ENCODE data around the gene CSF2RB. TPM values are rescaled to one million over a fixed set of nuclear protein-coding genes. Genes with fewer than 3 reads are reported as not detected.

Gene CSF2RB
- total and polyA plus RNA-seq, 2 donors (not counting 3 experiments of a cell fraction or from before 2014, with no cell fraction given): 20.6 to 68.2 TPM

DNA sequence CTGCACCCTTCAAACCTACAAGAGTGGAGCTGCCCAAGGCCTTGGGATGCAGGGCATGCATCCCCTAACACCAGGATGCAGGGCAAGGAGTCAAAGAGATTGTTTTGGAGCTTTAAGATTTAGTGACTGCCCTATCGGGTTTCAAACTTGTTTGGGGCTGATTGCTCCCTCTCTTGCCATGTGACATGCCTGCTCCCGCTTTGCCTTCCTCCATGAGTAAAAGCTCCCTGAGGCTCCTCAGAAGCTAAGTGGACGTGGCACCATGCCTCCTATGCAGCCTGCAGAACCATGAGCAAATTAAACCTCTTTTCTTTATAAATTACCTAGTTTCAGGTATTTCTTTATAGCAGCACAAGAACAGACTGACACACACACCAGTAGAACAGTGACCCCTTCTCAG, 15.8 kb upstream of the CSF2RB start:
- H3K27me3 ChIP-seq (ENCODE audit: control insufficient read depth in 2 of 2, insufficient read depth in 2 of 2, low read length in 2 of 2): peaks cover 3 to 4% of the 10 kb centered on the region in 2 experiments

DNA sequence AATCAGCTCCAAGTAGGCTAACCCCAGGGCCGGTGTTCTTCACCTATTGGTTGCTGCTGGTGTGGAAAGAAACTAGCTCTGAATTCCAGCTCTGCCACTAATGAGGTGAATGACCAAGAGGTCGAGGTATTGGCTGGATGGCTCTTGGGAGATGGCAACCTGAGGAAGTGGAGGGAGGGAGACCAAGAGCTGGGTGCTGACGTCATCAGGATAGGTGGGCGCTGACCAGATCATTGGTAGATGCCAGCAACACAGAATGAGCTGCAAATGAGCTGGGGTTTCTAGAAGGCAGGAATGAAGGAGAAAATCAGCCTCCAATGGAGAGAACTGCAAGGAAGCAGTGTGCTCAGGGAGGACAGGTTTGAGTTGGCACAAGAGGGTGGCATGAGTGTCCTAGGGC, 14.7 kb upstream of the CSF2RB start:
- DNase-seq (ENCODE audit: low read depth, low spot score) (no peak), FAIRE-seq (no peak)
- H4K20me1 ChIP-seq (replicated peaks; ENCODE audit: control insufficient read depth, extremely low read depth, insufficient read depth, low read length): no peaks in the 10 kb centered on the region
- no peak overlapping the region for H3K9ac ChIP-seq (replicated peaks; ENCODE audit: extremely low read depth, insufficient read depth, low read length)
- H3K27ac ChIP-seq (ENCODE audit: insufficient read depth, low read depth, low read length): no peak overlapping the region
- H3K9me1 ChIP-seq (replicated peaks; ENCODE audit: control insufficient read depth, extremely low read depth, insufficient read depth, low read length): no peaks in the 10 kb centered on the region
- ChIA-PET CTCF (interaction anchor here (1.0 to 3.2 kb wide), 2 partner anchors 14 to 43 kb away, joined by 3 to 8 read pairs; partner anchors contain the start of gene CSF2RB), POLR2A (no interaction called here)
- H3K4me2 ChIP-seq (ENCODE audit: insufficient read depth, low read length): no peak overlapping the region
- H3K4me3 ChIP-seq (replicated peaks in 1 of 3; ENCODE audit: insufficient read depth in 1 of 3, low read depth in 1 of 3, low read length in 3 of 3): no peak overlapping the region
- H3K79me2 ChIP-seq (ENCODE audit: control insufficient read depth, insufficient read depth, low read length): no peaks in the 10 kb centered on the region
- dilution Hi-C loops (cut with MboI; ENCODE audit: extremely low pct_ligation_motif_present, low sequenced_read_pairs): no loop called here
- H3K36me3 ChIP-seq (ENCODE audit: control insufficient read depth in 2 of 2, extremely low read depth in 1 of 2, insufficient read depth in 2 of 2, low read length in 2 of 2): no peaks in the 10 kb centered on the region
- H3K27me3 ChIP-seq (ENCODE audit: control insufficient read depth in 2 of 2, insufficient read depth in 2 of 2, low read length in 2 of 2): peaks cover 3 to 4% of the 10 kb centered on the region in 2 experiments
- no TSS peak for BruUV-seq (replicated peaks)
- intact Hi-C loops (cut with micrococcal nuclease): no loop called here
- peaks cover 2% of the 10 kb centered on the region for H3K4me1 ChIP-seq (ENCODE audit: control insufficient read depth, extremely low read depth, insufficient read depth, low read length)
- H2AFZ ChIP-seq (ENCODE audit: low read depth, low read length): no peak overlapping the region
- no peaks in the 10 kb centered on the region for H3K9me3 ChIP-seq (replicated peaks; ENCODE audit: control insufficient read depth, insufficient read depth, low read length)
- no peak for TF ChIP-seq FOS (IDR thresholded peaks at IDR 0.05; ENCODE audit: borderline replicate concordance, insufficient read depth, low read length)
- TF ChIP-seq POLR2AphosphoS5 (IDR thresholded peaks at IDR 0.05; ENCODE audit: insufficient read depth, low read depth, low read length): no peak
- TF ChIP-seq, protein P1, sequence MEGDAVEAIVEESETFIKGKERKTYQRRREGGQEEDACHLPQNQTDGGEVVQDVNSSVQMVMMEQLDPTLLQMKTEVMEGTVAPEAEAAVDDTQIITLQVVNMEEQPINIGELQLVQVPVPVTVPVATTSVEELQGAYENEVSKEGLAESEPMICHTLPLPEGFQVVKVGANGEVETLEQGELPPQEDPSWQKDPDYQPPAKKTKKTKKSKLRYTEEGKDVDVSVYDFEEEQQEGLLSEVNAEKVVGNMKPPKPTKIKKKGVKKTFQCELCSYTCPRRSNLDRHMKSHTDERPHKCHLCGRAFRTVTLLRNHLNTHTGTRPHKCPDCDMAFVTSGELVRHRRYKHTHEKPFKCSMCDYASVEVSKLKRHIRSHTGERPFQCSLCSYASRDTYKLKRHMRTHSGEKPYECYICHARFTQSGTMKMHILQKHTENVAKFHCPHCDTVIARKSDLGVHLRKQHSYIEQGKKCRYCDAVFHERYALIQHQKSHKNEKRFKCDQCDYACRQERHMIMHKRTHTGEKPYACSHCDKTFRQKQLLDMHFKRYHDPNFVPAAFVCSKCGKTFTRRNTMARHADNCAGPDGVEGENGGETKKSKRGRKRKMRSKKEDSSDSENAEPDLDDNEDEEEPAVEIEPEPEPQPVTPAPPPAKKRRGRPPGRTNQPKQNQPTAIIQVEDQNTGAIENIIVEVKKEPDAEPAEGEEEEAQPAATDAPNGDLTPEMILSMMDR (IDR thresholded peaks at IDR 0.05; ENCODE audit: extremely low read depth in 1 of 2, insufficient read depth in 1 of 2, low read depth in 1 of 2, low read length in 2 of 2): no peak
- TF ChIP-seq JUN (IDR thresholded peaks at IDR 0.05; ENCODE audit: borderline replicate concordance, insufficient read depth, insufficient read length, low read depth): no peak
- no peak for TF ChIP-seq MYC (IDR thresholded peaks at IDR 0.05; ENCODE audit: low read depth, low read length)
- TF ChIP-seq GATA2 (IDR thresholded peaks at IDR 0.05; ENCODE audit: insufficient read depth, insufficient read length, low read depth, low read length): no peak
- no peak for TF ChIP-seq MAX (IDR thresholded peaks at IDR 0.05; ENCODE audit: insufficient read depth, insufficient read length)
- TF ChIP-seq EZH2 (IDR thresholded peaks at IDR 0.05; ENCODE audit: borderline replicate concordance, low read depth, low read length, severe bottlenecking): no peak
- TF ChIP-seq POLR2A (IDR thresholded peaks at IDR 0.05; ENCODE audit: low read depth, low read length): no peak

More for the DNA sequence above, 15.8 kb upstream of the CSF2RB start:
- Histone ChIP-seq H3K79me2 (ENCODE audit: control insufficient read depth, insufficient read depth, low read length) (no peaks in the 10 kb centered on the region), H2AFZ (ENCODE audit: low read depth, low read length) (no peak overlapping the region), H3K4me2 (ENCODE audit: insufficient read depth, low read length) (no peak overlapping the region), H3K4me3 (replicated peaks in 1 of 3; ENCODE audit: insufficient read depth in 1 of 3, low read depth in 1 of 3, low read length in 3 of 3) (no peak overlapping the region), H3K36me3 (ENCODE audit: control insufficient read depth in 2 of 2, extremely low read depth in 1 of 2, insufficient read depth in 2 of 2, low read length in 2 of 2) (no peaks in the 10 kb centered on the region), H4K20me1 (replicated peaks; ENCODE audit: control insufficient read depth, extremely low read depth, insufficient read depth, low read length) (no peaks in the 10 kb centered on the region), H3K27ac (ENCODE audit: insufficient read depth, low read depth, low read length) (no peak overlapping the region), H3K4me1 (ENCODE audit: control insufficient read depth, extremely low read depth, insufficient read depth, low read length) (peaks cover 2% of the 10 kb centered on the region), H3K9me1 (replicated peaks; ENCODE audit: control insufficient read depth, extremely low read depth, insufficient read depth, low read length) (no peaks in the 10 kb centered on the region), H3K9ac (replicated peaks; ENCODE audit: extremely low read depth, insufficient read depth, low read length) (no peak overlapping the region), H3K9me3 (replicated peaks; ENCODE audit: control insufficient read depth, insufficient read depth, low read length) (no peaks in the 10 kb centered on the region)
- BruUV-seq (replicated peaks): no TSS peak
- TF ChIP-seq EZH2 (IDR thresholded peaks at IDR 0.05; ENCODE audit: borderline replicate concordance, low read depth, low read length, severe bottlenecking) (no peak), MYC (IDR thresholded peaks at IDR 0.05; ENCODE audit: low read depth, low read length) (no peak), JUN (IDR thresholded peaks at IDR 0.05; ENCODE audit: borderline replicate concordance, insufficient read depth, insufficient read length, low read depth) (no peak), FOS (IDR thresholded peaks at IDR 0.05; ENCODE audit: borderline replicate concordance, insufficient read depth, low read length) (no peak)
- TF ChIP-seq, protein P1 (IDR thresholded peaks at IDR 0.05; ENCODE audit: extremely low read depth in 1 of 2, insufficient read depth in 1 of 2, low read depth in 1 of 2, low read length in 2 of 2): no peak
- POLR2A ChIA-PET: no interaction called here
- dilution Hi-C loops (cut with MboI; ENCODE audit: extremely low pct_ligation_motif_present, low sequenced_read_pairs) (no loop called here), intact Hi-C loops (cut with micrococcal nuclease) (no loop called here)
- CTCF ChIA-PET: interaction anchor here (0.6 to 3.2 kb wide), 3 partner anchors 15 to 42 kb away, joined by 3 to 8 read pairs (median 3); partner anchors contain the start of gene CSF2RB
- no peak for FAIRE-seq
- DNase-seq (ENCODE audit: low read depth, low spot score): no peak
